Stimulated activated CD8-positive, alpha-beta memory T cell treated with anti-CD3 and anti-CD28 coated beads, Interleukin-4, amount 100 ng/mL, for 1 hour (primary cell): Measurements from ENCODE around the gene ADSS1.

ENCODE experiments used
- DNase-seq, 2 donors: peaks; one replicate each; pipeline ENCODE4 v3.0.0-alpha.2; 2020; ENCODE audit warnings: low read depth in 2 of 2, low spot score in 1 of 2

ADSS1 gene

DNA sequence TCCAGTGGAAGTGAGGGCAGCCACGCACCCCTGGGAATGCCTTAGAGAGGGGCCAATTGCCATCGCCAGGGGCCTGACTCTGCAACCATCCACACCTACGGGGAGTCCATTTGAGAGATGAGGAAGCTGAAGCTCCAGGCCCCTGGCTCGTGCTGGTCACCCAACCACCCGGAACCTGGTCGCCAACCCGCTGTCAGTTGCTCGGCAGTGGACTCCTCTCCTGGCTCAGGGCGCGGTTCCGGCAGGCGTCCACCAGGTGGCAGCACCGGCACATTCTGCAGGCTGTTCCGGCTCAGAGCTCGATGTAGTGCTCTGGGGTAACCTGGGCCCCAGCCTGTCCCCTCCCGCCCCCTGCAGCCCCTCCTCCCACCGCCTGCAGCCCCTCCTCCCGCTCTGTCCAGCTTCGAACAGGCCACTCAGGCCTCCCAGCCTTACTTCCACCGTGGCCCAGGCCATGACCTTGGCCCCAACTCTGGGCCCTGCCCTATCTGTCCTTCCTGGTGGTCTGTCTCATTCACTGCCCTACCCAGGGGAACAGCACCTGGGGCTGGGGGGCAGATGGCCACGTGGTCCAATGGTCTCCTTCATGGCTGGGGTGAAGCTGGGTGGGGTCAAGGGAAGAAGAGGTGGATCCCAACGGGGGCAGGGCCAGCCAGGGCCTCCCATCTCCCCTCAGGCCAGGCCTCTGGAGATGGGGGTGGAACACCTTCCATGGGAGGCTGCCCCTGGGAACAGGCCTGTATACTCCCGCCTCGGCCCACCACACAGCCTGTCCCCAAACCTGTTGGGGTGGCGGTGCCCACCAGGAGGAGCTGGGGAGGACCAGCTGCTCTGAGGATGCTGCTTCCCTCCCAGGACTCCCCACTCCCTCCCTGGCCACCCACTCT is 44.7 kb downstream of the ADSS1 start:
- peak; percentile 86 to 90 for DNase-seq

DNA sequence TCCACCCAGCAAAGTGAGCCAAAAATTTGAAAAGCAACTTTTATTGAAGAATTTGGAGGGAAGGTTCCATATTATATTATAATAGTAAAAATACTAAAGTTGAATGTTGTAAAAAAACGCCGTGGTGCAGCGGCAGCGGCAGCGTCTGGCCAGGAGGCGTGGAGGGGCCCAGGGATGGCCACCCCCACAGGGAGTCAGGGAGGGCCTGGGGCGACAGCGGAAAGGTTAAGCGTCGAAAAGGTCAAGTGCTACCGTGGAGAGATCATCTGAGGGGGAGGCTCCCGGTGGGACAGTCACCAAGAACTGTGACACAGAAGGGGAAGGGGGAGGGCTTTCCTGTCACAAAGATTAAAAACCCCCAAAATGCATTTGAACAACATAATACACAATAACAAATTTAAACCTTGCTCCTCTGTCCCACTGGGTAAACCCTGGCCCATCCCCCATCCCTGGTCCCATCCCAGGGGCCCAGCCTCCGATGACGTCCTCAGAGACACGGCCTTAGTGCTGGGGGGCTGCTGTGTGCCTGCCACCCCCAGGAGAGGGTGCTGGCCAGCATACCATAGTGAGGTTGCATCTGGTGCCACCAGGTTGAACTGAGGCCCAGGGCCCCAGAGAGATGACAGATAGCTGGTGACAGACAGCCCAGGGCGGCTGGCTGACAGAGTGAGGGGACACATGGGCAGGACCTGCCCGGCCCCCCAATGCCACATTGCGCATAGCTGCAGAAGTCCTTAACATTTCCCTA is 45.5 kb downstream of the ADSS1 start:
- no peak for DNase-seq

DNA sequence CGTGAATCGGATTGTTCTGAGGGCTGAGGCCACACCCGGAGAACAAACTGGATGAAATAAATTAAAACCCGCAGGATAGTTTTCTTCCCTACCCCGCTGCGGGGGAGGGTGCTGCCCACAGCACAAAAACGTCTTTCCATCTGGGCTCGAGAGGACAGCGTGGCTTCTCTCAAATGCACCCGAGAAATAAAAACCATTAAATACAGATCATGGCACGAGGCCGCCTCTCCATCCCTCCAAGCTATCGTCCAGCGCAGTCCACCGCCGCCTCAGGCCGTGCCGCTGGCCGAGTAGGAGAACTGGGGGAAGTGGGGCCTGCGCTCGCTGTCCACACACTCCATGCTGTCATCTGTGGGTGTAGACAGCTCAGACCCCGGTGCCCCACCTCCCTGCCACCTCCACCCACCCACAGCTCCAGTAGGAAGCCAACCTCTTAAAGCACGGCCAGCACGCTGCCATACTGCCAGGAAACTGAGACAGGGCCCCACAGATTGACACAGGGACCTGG is 46.1 kb downstream of the ADSS1 start:
- DNase-seq, result no peak

DNA sequence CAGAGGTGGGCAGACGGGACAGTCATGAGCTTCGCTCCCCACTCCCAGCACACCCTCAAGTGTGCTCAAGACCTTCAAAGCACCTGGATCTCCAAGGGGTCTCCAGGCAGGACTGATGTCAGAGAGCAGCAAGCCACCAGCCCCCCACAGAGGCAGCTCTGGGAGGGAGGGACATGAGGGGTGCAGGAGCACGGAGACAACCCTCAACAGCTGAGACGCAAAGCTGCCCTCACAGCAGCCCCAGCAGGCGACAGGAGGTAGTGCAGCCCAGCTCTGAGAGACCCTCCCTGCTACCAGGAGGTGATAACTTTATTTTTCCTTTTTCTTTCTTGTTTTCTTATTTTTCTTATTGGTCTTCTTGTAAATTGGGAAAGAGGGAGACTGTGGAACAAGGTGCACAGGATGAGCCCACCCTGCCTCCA is 46.8 kb downstream of the ADSS1 start:
- no peak for DNase-seq

DNA sequence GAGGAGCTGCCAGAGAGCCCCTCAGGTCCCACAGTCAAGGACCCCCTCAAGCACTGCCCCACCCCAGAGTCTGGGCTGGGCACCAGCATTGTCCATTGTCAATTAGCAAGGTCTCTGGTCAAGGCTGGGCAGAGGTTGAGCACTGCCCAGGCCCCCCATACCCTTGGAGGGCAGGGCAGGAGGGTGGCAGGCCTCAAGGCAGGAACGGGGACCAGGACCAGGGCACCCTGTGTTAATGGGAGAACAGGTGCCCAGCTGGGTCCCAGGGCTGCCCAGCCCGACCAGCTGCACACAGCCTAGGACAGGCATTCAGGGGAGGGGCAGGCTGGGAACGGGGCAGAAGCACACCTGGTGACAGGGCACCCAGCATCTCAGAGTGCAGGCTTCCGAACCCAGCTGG is 47.3 kb downstream of the ADSS1 start:
- DNase-seq, result no peak

DNA sequence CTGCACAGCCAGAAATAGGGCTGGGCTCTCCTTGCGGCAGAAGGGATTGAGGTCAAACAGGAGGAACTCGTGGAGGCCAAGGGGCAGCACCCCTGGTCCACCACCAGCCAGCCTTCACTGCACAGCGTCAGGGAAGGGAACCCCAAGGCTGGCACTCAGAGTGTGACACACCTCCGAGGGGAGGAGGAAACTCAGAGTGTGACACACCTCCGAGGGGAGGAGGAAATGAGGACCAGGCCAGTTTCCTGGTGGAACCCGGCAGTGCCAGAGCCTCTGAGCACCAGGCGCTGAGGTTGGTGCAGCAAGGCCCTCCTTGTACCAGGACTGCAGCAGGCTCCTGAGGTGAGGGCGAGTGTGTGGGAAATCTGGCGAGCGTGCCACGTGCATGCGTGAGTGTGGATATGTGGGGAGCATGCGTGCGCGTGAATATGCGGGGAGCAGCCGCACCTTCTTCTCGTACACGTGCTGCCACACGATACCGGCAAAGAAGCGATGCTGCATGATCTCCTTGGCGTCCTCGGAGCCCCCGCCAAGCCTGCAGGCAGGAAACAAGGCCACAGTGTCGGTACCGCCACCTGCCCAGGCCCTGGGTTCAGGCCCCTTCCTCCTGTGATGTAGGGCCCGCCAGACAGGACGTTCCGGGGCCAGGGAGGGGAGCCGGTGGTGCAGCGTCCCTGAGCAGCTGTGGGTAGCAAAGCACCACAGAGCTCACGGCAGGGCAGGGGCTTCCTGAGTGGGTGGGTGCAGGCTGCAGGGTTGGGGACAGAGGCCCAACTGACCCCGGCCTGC is 48.1 kb downstream of the ADSS1 start:
- no peak for DNase-seq

DNA sequence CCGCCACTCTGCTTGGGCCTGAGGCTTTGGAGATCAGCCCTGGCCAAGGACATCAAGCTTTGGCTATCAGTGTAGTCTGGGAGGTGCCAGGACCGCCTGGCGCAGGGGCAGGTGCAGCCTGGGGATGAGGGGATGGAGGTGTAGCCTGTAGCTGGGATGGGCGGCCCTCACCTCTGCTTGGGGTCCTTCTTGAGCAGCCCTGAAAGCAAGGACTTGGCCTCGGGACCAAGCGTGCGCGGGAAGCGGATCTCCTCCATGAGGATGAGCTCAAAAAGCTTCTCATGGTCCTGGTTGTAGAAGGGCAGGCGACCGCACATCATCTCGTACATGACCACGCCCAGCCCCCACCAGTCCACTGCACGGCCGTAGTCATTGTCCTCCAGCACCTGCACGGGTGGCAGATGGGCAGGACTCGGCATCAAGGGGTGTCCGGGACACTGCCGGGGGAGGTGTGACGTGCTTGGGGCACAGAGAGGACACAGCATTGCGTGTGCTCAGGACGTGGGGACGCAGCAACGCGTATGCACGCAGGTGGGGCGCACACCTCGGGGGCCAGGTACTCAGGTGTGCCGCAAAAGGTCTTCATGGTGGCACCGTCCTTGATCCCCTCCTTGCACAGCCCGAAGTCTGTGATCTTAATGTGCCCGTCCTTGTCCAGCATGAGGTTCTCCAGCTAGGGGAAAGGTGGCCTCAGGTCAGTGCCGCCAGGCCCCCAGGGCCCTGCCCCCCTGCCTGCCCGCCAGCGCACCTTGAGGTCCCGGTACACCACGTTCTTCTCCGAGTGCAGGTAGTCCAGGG is 48.9 kb downstream of the ADSS1 start:
- DNase-seq, result no peak

DNA sequence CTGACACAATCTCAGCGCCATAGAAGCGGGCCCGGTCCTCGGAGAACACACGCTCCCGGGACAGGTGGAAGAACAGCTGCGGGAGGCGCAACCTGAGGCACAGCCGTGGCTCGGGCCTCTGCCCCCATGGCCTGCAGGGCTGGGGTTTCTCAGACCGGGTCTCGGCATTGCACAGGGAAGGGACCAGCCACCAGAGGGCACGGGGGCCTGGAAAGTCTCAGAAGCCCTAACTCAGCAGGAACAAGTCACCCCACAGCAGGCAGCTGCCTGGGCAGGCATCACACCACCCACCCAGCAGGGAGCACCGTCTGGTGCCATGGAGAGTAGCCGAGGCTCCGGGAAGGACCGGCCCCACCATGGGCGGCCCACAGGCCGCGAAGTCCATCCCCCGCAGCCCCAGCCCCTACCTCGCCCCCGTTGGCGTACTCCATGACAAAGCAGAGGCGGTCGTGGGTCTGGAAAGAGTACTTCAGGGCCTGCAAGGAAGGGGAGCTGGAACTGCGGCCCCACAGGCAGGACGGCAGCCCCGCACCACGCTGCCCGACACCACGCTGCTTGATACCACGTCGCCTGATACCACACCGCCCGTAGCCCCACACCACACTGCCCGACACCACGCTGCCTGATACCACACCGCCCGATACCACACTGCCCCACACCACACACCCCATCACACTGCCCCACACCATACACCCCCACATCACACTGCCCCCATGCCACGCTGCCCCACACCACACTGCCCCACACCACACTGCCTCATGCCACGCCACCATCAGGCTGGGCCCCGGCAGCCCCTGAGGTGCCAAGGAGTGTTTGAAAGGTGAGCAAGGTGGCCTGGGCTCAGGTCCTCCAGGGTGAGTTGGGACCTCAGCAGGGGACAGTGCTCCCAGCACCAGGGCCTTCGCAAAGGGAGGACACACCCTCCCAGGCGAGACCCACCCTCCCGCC is 49.8 kb downstream of the ADSS1 start:
- DNase-seq, result no peak

DNA sequence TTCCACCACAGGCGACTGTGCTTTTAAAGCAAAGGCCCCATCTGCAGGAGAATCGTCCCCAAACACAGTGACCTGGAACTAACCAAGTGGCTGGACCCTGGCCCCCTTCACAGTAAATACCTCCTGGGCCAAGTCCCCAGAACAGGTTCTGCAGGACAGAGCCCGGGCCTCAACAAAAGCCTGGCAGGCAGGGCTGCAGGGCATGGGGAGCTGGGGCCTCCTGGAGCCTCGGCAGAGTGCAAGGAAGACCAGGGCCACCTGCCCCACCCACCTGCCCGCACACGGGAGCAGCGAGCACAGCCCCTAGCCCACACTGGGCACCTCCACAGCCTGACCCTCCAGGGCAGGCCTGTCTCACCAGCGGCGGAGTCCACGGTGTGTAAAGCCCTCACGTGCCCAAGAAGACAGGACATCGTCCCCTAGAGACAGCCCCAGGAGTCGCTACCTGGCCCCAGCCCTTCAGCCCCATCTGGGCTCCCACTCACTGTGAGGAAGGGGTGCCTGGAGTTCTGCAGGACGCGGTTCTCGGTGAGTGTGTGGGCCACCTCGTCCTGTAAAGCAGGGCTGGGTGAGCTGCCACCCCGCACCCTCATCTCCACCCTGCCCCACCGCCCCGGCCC is 50.5 kb downstream of the ADSS1 start:
- no peak for DNase-seq

DNA sequence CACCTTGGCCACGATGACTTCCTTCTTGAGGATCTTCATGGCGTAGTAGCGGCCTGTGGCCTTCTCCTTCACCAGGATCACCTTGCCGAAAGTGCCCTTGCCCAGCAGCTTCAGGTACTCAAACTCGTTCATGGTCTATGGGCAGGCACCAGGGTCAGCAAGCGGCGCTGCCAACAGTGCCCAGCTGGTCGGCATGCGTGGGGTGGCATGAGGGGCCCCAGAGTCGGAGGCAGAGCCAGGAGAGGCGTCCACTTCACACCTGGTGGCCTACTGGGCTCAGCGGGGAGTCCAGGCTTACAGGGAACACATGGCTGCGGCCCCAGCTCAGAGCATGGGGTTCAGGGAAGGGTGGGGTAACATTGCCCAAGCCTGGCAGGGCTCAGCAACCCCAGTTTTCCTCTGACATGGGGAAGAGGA is 51.1 kb downstream of the ADSS1 start:
- DNase-seq, result no peak

DNA sequence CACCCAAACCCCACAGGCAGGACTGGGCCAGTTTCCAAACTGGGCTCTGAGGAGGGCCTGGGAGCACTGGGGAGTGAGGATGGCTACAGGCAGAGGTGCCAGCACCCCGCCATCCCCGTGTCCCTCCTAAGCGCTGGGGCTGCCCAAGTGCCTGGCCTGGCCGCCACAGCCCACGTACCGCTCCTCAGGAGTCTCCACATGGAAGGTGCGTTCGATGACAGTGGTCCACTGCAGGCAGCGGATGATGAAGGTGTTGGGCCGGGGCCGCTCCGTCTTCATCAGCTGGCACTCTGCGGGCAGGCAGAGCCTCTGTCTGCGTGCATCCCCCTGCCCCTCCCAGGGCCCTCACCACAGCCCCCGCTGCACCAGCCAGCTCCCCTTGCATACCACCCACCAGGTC is 52.5 kb downstream of the ADSS1 start:
- DNase-seq, result no peak

DNA sequence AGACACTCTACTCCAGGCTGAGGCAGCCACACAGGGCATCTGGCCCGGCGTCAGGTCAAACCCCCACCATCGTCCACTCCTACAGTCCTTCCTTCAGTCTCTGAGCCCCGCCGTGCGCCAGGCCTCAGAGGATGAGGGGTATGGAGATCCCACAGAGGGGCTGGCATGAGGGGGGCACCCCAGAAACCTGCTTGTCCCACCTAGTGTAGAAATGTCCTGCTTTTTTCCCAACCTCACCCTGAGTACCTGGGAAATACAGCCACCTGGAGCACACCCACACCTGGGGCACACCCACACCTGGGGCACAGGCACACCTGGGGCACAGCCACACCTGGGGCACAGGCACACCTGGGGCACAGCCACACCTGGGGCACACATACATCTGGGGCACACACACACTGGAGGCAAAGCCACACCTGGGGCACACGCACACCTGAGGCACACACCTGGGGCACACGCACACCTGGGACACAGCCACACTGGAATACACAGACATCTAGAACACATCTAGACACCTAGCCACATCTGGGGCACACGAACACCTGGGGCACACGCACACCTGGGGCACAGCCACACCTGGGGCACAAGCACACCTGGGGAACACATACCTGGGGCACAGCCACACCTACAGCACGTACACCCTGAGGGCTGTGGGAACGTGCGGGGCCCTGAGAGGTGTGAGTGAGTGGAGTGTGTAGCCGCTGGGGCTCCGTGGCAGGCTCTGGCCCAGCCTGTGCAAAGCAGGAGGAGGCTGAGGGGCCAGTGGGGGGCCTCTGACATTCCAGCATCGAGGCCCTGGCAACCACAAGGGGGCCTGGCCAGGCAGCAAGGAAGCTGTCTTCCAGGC is 53.2 kb downstream of the ADSS1 start:
- no peak for DNase-seq

DNA sequence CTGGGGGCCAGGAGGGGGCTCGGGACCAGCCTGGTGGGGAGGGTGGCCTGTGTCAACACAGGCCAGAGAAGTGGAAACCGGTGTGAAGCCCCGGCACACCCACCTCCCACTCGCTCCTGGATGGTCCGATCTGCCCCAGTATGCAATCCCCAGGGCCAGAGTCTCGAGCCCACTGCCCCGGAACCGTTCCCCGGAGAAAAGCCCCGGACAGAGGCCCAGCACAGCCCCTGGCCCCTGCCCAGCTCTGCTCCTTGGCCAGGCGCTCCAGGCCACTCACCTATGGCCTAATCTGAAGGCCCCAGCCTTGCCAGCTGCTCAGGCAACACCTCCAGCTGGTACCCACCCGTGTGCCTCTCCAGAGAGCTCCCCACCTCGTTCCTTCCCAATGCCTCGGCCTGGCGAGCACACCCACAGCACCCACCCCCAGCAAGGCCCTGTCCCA is 53.8 kb downstream of the ADSS1 start:
- DNase-seq, result no peak

DNA sequence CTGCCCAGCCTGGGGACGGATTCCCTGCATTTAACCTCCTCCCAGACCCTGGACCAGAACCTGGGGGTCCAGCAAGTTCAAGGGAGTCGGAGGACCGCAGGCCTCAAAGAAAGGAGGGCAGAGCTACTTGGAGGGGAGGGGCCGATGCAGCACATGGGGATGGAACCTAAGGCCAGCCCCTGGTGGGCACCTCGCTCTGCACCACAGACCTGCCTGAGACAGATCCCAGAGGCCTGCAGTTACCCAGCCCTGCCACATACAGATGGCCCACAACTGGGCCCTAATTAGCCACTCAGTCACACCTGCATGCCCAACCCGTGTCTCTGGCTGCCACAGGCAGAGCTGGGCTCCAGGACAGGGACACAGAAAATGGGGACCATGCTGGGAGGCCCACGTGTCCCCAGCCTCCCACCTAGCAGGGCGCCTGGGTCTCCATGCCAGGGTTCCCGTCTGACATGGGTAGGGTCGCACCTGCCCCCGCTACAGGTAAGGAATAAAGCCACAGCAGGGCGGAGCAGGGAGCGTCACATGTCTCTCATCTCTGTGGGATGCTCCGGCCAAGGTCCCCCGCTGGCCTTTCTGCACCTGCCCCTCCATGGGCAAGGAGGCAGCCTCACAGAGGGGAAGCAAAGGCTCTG is 54.8 kb downstream of the ADSS1 start:
- DNase-seq, result no peak

DNA sequence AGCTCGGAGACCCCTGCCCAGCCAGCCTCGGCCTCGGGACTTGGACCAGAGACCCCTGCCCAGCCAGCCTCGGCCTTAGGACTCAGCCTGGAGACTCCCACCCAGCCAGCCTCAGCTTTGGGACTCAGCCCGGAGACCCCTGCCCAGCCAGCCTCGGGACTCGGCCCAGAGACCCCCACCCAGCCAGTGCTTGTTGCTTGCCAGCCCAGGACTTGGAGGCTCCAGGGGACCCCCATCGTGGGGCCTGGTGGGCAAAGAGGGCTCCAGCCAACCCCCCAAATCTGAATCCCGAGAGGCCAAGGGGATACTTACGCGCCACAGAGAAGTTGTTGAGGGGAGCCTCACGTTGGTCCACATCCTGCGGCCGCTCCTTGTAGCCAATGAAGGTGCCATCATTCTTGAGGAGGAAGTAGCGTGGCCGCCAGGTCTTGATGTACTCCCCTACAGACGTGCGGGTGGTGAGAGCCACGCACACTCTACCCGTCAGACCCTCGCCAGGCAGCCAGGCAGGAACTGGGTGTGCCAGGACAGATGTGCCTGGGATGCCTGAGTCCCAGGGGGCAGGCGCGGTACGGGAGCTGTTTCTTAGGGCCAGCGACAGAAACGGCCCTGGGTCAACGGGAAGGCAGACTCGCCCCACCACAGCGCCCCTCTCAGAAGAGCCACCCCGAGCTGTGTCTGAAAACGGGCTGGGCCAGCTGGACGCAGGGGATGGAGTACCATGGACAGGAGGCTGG is 55.9 kb downstream of the ADSS1 start:
- no peak for DNase-seq

DNA sequence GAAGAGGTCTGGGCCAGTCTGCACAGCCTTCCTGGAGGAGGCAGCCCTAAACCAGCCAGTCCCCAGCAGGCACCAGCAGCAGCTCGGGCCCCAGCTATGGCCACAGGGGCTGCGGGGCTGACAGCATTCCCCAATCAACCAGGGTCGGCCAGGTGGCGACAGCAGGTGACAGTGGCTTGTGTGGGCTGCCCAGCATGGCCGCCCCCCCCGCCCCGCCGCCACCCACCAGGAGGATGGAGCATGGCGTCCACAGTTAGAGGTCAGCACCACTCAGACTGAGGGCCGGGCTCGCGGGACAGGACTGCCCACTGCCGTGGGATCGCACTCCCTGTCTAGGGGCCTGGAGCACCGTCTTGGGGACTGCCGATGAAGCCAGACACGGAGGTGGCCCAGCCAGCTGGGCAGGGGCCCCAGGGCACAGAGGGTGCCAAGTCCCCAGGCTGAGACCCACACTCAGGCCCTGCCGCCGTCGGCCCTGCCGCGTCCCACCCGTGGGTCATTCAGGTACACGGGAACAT is 56.5 kb downstream of the ADSS1 start:
- no peak for DNase-seq
